Measurements from ENCODE around the gene ZNHIT1. TPM values are rescaled to one million over a fixed set of nuclear protein-coding genes. Genes with fewer than 3 reads are reported as not detected.

Gene ZNHIT1
- polyA plus RNA-seq, 3 donors, result 29.3 to 109 (median 74.9) TPM

GRCh38 chr7:101195884-101196283 lies 22.1 kb upstream of the ZNHIT1 start:
- Mint-ChIP-seq H3K9me3 (peaks cover 0 to 8% (median under 1%) of the 10 kb centered on the region in 7 donors), H3K36me3 (no peaks in the 10 kb centered on the region), H3K4me3 (no peak overlapping the region), H3K27ac (no peak overlapping the region), H3K4me1 (peaks cover 3% of the 10 kb centered on the region), H3K27me3 (ENCODE audit: low read depth in 3 of 3) (peaks cover 31 to 38% (median 35%) of the 10 kb centered on the region in 3 donors)
- no peak for DNase-seq
- Histone ChIP-seq H3K4me3 (replicated peaks in 1 of 3; ENCODE audit: low read depth in 2 of 3, low read length in 3 of 3) (no peak overlapping the region), H3K9me3 (replicated peaks in 1 of 2; ENCODE audit: control insufficient read depth in 1 of 2, insufficient read depth in 1 of 2, low read length in 2 of 2) (no peaks in the 10 kb centered on the region), H3K36me3 (replicated peaks in 1 of 2; ENCODE audit: control insufficient read depth in 1 of 2, insufficient read depth in 2 of 2, low read length in 2 of 2) (no peaks in the 10 kb centered on the region), H3K27ac (ENCODE audit: low read depth in 1 of 2, low read length in 2 of 2) (no peak overlapping the region), H3K27me3 (ENCODE audit: control insufficient read depth in 2 of 2, insufficient read depth in 2 of 2, low read length in 2 of 2) (peaks cover 0 to 20% of the 10 kb centered on the region in 2 donors), H4K20me1 (ENCODE audit: insufficient read depth, low read length) (no peaks in the 10 kb centered on the region), H3K79me2 (ENCODE audit: insufficient read depth, low read length) (no peaks in the 10 kb centered on the region), H2AFZ (ENCODE audit: insufficient read depth, low read depth, low read length, poor library complexity, severe bottlenecking) (no peak overlapping the region), H3K4me1 (ENCODE audit: control insufficient read depth in 1 of 2, insufficient read depth in 2 of 2, low read length in 2 of 2) (peaks cover under 1 to 3% of the 10 kb centered on the region in 2 donors), H3K4me2 (replicated peaks; ENCODE audit: extremely low read depth, low read length, poor library complexity, severe bottlenecking) (no peak overlapping the region), H3K9ac (ENCODE audit: insufficient read depth, low read length, poor library complexity, severe bottlenecking) (no peak overlapping the region)
- WGBS (ENCODE audit: insufficient coverage), result 88% methylated on average over 15 of the region's 17 CpGs
- TF ChIP-seq CTCF (IDR thresholded peaks at IDR 0.05), result no peak
- intact Hi-C loops (cut with micrococcal nuclease), result no loop called here

- H3K9me3 Mint-ChIP-seq, result peaks cover 0 to 13% (median 7%) of the 10 kb centered on the region in 7 donors
- peaks cover 10 to 41% of the 10 kb centered on the region in 2 donors for H3K27me3 ChIP-seq (ENCODE audit: control insufficient read depth in 2 of 2, insufficient read depth in 2 of 2, low read length in 2 of 2)
- WGBS (ENCODE audit: insufficient coverage), result 79% methylated on average over 13 of the region's 21 CpGs
Measured at GRCh38 chr7:101197991-101198390, 20.0 kb upstream of the ZNHIT1 start.

More at GRCh38 chr7:101197991-101198390, 20.0 kb upstream of the ZNHIT1 start:
- TF ChIP-seq CTCF (IDR thresholded peaks at IDR 0.05), result no peak
- Histone ChIP-seq H2AFZ (ENCODE audit: insufficient read depth, low read depth, low read length, poor library complexity, severe bottlenecking) (no peak overlapping the region), H3K79me2 (ENCODE audit: insufficient read depth, low read length) (no peaks in the 10 kb centered on the region), H3K36me3 (replicated peaks in 1 of 2; ENCODE audit: control insufficient read depth in 1 of 2, insufficient read depth in 2 of 2, low read length in 2 of 2) (no peaks in the 10 kb centered on the region), H3K9ac (ENCODE audit: insufficient read depth, low read length, poor library complexity, severe bottlenecking) (no peak overlapping the region), H4K20me1 (ENCODE audit: insufficient read depth, low read length) (no peaks in the 10 kb centered on the region), H3K4me2 (replicated peaks; ENCODE audit: extremely low read depth, low read length, poor library complexity, severe bottlenecking) (no peak overlapping the region), H3K4me1 (ENCODE audit: control insufficient read depth in 1 of 2, insufficient read depth in 2 of 2, low read length in 2 of 2) (peaks cover 14 to 20% of the 10 kb centered on the region in 2 donors), H3K9me3 (replicated peaks in 1 of 2; ENCODE audit: control insufficient read depth in 1 of 2, insufficient read depth in 1 of 2, low read length in 2 of 2) (no peaks in the 10 kb centered on the region), H3K27ac (ENCODE audit: low read depth in 1 of 2, low read length in 2 of 2) (no peak overlapping the region), H3K4me3 (replicated peaks in 1 of 3; ENCODE audit: low read depth in 2 of 3, low read length in 3 of 3) (no peak overlapping the region)
- peaks cover 50 to 60% (median 53%) of the 10 kb centered on the region in 3 donors for H3K27me3 Mint-ChIP-seq (ENCODE audit: low read depth in 3 of 3)
- no peak overlapping the region for H3K27ac Mint-ChIP-seq
- DNase-seq, result no peak
- H3K36me3 Mint-ChIP-seq, result peaks cover 0 to 6% of the 10 kb centered on the region in 2 donors
- intact Hi-C loops (cut with micrococcal nuclease), result no loop called here
- H3K4me3 Mint-ChIP-seq, result no peak overlapping the region
- peaks cover 15% of the 10 kb centered on the region for H3K4me1 Mint-ChIP-seq

Measured in CD14-positive monocyte (primary cell).